GM21515 (cell line): Measurements from ENCODE around the gene CTSW.

Source experiments
- ATAC-seq: cut with Tn5 transposase; IDR thresholded peaks from one replicate; pipeline ENCODE4 v1.9.1; 2021; ENCODE audit not compliant: unreplicated experiment

Gene CTSW

DNA sequence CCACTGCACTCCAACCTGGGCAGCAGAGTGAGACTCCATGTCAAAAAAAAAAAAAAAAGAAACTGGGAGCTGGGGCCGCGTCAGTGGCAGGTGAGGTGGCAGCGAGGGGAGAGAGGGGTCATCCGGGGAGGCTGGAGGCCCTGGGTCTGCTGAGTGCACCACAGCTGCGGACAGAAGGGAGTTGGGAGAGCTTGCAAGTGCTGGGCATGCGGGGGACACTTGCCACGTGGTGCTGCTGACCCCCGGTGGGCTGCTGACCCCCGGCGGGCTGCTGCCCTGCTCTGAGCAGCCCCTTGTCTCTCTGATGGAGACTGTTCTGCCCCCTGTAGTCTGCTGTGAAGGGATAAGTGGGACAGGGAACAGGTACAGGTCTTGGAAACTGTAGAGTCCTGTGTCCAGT is 42.2 kb downstream of the CTSW start:
- no peak for ATAC-seq

DNA sequence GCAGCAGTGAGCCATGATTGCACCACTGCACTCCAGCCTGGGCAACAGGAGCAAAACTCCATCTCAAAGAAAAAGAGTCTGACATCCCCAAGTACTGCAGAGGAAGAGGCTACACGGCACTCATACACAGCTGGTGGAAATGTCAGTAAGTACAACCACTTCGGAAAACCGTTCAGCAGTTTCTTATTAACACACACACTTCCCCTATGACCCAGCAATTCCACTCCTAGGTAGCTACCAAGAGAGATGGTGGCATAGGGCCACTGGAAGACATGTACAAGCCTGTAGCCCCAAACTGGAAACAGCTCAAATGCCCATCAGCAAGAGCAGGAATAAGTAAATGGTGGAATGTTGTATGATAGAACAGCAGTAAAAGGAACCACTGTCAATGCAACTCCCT is 42.9 kb downstream of the CTSW start:
- ATAC-seq = no peak

DNA sequence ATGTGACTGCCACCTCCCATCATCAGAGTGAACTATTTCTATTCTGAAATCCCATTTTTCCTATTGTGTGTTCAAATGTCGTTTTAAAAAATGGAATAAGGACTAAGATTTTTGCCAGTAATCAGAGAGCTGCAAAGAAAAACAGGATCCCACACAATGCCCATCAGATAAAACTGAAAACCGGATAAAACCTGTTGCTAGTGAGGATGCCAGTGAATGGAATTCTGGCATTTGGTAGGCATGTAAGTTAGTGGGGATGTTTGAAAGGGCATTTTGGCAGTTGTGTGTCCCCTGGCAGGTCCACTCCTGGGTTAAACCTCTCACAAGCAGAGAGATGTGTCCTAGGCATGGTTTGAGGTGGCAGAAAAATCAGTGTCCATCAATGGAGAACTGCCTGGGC is 45.8 kb downstream of the CTSW start:
- no peak for ATAC-seq

DNA sequence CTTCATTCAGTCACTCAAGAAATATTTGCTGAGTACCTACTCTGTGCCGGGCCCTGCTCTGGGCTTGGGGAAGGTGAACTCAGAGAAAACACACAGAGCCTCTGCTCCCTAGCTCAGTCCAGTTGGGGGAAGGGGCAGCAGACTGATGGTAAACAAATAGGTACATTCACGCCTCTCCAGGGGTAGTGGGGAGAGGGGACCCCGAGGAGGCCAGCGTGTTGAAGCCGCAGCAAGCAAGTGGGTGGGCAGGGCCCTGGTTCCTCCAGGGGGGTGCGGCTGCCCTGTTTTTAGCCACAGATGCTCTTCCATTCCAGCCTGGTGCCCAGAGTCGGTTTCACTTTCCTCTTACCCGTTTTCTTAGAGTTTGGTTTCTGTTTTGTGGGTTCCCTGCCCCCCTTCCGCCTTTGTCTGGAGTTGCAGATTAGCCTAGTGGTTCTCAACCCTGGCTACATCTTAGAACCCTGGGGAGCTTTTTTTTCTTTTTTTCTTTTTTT is 48.3 kb downstream of the CTSW start:
- ATAC-seq = peak; percentile 72

DNA sequence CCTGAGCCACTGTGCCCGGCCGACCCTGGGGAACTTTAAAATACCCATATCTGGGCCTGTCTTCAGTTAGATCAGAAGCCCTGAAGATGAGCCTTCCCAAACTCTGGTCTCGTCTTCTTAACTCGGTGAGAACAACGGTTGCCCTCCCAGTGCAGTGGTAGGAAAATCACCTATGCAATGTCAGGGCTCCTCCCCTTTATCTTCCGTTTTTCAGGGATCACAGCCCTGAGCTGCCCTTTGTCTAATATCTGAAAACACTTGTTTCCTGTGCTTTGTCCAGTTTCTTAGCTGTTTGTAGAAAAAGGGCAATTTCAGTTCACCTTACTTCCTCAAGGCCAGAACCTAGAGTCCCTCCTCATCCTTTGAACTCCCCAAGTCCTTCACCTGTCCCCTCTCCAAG is 49.0 kb downstream of the CTSW start:
- ATAC-seq = no peak

DNA sequence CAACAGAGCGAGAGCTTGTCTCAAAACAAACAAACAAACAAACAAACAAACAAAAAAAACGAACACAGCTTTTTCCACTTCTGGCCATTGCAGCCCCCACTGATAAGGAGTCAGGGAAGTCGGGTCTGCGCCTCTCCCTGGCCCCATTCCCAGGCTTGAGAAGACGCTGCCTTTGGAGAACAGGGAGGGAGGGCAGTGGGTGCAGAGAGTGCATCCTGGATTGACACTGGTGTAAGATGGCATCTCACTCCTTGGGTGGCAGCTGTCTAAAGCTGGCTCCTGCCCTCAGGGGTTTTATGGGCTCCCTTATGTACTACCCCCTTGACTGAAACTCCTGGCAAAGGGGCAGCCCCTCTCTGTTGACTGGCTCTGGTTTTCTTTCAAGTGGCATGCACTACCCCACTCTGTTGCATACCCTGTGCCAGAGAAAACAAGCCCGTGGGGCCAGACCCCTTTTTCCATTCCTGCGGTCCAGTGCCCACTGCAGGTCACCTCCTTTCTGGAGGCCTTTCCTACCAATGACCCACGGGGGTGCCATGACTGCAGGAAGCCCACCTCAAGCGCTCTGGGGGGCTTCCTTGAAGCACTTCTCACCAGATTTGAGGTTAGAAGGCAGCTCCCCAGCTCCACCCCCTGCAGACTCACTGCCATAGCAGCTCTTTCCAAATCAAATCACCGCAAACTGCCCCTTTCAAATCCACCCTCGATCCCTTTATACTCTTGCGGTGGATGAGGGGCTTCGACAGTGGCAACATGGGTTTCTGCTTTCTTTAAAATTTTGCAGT is 52.3 kb downstream of the CTSW start:
- ATAC-seq = no peak

DNA sequence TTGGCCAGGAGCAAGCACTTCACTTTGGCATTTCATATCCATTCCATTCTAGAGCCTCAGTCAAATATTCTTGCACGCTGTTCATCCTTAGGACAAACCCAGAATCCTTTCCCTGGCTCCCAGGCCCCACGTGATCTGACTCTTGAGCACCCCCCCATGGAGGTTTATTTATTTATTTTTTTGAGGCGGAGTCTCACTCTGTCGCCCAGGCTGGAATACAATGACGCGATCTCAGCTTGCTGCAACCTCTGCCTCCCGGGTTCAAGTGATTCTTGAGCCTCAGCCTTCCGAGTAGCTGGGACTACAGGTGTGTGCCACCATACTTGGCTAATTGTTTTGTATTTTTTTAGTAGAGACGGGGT is 52.9 kb downstream of the CTSW start:
- ATAC-seq = no peak
